KG1 (cell line): ENCODE results near the gene ATOH1.

Source experiments
- DNase-seq: peaks from one replicate; lab custom pipeline; 2025; lab: John Stamatoyannopoulos, UW

The ATOH1 gene

DNA sequence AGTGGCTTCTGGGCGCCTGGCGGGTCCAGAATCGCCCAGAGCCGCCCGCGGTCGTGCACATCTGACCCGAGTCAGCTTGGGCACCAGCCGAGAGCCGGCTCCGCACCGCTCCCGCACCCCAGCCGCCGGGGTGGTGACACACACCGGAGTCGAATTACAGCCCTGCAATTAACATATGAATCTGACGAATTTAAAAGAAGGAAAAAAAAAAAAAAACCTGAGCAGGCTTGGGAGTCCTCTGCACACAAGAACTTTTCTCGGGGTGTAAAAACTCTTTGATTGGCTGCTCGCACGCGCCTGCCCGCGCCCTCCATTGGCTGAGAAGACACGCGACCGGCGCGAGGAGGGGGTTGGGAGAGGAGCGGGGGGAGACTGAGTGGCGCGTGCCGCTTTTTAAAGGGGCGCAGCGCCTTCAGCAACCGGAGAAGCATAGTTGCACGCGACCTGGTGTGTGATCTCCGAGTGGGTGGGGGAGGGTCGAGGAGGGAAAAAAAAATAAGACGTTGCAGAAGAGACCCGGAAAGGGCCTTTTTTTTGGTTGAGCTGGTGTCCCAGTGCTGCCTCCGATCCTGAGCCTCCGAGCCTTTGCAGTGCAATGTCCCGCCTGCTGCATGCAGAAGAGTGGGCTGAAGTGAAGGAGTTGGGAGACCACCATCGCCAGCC, at the start of gene ATOH1:
TSS of gene ATOH1 (plus strand) at position 422 of the 663 bp plus-strand sequence. CDS start at position 596, 174 bp downstream.
- no peak for DNase-seq

DNA sequence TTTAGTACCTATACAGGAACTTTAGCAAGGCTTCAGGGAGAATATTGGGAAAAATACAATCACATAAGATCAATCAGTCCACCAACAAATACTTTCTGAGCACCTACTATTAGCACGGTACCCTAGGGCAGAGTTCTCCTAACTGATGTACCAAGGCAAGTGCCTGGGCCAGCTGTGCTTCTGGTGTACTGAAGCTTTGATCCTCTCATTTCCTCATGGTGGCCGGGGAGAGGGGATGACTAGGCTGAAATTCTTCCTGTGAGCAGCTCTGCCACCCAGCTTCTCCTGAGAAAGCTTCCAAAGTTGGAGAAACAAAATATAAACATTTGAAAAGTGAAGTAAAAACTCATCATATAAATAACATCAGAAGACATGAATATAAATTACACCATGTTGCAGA, 49.3 kb upstream of the ATOH1 start:
- DNase-seq, result no peak

GRCh38 chr4:93780080-93780479, 48.5 kb upstream of the ATOH1 start:
- DNase-seq, result no peak

DNA sequence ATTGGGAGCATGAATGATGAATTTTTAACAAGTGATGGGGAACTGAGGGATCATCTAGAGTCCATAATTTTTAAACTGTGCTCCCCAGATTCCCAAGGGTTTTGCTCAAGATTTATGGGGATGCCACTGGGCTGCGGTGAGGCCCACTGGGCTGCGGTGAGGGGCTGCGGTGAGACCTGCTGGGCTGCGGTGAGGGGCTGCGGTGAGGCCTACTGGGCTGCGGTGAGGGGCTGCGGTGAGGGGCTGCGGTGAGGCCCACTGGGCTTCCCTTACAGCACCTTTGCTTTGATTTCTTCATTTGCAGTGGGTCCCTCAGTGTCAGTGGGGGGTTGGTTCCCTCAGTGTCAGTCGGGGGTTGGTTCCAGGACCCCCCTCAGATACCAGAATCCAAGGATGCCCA, 47.4 kb upstream of the ATOH1 start:
- no peak for DNase-seq

GRCh38 chr4:93786149-93786548, 42.4 kb upstream of the ATOH1 start:
- DNase-seq, result no peak

DNA sequence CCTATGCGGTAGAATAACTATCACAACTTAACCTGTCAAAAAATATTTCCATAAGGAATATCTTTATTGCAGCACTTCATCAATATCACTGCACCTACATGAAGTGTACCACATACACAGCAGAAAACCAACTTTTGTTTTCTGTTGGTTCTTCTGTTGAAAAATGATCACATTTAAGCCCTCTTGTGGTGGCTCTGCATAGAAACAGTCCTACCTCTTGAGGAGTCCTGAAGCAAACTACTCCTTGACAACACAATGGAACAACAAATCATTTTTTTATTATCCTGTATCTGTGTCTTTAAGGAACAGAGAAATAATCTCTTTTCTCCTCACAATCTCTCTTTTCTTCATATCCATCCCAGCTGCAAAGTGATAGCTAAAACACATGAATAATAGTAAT, 39.8 kb upstream of the ATOH1 start:
- no peak for DNase-seq

- peak; percentile 56 for DNase-seq
These were observed 36.9 kb upstream of the ATOH1 start for GRCh38 chr4:93791570-93792195.

DNA sequence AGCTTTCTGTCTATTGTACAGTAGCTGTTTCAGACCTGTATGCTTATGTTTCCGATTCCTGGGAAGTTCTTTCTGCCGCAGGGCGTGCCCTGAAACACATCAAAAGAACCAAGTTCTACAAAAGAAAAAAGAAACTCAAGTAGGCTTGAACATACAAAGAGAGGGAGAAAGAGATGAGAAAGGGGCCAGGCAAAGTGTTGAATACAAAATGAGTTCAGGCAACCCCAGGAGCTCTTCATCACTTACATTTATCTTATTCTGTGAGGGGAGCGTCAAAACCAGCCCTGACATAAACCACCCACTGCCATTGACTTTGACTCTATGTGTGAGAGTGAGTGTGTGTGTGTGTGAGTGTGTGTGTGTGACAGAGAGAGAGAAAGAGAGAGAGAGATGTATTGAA, 26.5 kb upstream of the ATOH1 start:
- DNase-seq, result no peak

DNA sequence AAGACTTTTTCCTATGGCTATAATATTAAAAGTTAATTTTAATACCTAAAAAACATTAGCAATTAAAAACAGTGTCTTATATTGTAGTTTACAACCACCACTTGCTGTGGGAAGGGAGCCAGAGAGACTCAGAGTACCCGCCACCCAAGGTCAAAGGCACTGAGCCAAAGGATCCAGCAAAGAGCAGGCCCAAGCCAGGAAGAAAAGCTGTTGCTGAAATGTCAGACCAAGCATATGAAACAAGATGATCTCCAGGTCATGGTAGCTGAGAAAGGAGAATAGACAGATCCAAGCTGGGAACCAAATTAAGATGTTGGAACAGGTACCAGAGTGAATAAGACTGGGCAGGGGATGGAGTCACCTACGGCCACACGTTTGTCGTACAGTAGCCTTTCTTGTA, 18.8 kb upstream of the ATOH1 start:
- DNase-seq, result no peak

DNA sequence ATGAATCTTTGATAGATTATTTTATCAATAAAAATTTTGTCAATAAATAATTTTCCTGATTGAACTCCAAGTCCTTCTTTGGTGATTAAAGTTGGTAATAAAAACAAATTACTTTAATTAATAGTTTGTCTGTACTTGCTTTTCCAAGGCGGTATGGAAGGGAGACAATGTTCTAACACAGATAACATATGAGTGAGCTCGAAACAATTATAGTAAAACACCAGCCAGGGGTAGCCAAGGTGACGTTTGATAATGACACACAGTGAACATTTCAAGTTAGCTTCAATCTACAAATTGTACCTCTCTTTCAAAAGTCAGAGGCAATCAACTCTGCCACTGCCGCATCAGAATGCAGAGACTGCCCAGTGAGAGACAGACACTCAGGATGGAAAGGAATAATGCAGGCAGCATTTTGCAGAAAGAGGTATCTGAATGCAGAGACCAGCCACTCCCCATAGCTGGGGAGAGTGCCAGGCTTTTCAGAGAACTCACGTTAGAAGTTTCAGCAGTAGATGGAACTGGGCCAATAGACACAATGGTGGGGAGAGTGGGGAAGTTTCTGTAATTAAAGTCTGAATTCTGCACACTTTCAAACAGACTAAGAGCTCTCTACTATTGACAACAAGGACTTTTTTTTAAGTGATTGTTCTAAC, 18.1 kb upstream of the ATOH1 start:
- no peak for DNase-seq

GRCh38 chr4:93813092-93813491, 15.5 kb upstream of the ATOH1 start:
- DNase-seq, result no peak

DNA sequence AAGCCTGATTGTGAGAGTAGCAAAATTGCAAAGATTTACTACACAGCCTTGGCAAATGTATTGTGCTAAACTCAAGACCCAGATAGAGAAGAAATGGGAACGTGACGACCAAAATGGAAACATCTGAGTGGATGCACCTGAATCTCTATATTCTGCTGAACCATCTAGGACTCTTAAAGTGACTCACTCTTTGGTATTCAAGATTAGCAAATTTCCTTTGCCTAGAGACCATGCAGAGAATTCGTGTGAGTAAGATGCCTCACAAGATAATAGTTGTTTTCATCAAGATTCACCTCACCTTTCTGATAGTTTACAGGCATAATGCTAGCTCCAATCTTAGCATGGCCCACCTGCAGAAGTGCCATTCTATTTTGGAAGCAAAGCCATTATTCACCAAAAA, 14.4 kb upstream of the ATOH1 start:
- no peak for DNase-seq

DNA sequence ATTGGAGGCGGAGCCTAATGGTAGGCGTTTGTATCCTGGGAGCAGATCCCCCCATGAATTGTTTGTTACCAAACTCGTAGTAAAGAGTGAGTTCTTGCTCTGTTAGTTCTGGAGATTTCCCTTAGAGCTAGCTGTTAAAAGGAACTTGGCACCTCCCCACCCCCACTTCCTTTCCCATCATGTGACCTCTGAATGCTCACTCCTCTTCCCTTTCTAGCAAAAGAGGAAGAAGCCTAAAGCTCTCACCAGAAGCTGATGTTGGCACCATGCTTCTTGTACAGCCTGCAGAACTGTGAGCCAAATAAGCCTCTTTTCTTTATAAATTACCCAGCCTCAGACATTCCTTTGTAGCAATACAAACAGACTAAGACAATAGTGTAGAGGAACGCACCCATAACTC, 13.8 kb upstream of the ATOH1 start:
- peak; percentile 80 for DNase-seq

- DNase-seq, result no peak
These were observed 2.9 kb upstream of the ATOH1 start for GRCh38 chr4:93825551-93826216.

GRCh38 chr4:93827272-93827947, 1.1 kb upstream of the ATOH1 start:
- no peak for DNase-seq

DNA sequence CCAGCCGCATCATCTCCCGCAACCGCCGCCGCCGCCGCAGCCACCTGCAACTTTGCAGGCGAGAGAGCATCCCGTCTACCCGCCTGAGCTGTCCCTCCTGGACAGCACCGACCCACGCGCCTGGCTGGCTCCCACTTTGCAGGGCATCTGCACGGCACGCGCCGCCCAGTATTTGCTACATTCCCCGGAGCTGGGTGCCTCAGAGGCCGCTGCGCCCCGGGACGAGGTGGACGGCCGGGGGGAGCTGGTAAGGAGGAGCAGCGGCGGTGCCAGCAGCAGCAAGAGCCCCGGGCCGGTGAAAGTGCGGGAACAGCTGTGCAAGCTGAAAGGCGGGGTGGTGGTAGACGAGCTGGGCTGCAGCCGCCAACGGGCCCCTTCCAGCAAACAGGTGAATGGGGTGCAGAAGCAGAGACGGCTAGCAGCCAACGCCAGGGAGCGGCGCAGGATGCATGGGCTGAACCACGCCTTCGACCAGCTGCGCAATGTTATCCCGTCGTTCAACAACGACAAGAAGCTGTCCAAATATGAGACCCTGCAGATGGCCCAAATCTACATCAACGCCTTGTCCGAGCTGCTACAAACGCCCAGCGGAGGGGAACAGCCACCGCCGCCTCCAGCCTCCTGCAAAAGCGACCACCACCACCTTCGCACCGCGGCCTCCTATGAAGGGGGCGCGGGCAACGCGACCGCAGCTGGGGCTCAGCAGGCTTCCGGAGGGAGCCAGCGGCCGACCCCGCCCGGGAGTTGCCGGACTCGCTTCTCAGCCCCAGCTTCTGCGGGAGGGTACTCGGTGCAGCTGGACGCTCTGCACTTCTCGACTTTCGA, 654 bp downstream of the ATOH1 start:
- DNase-seq, result no peak

- DNase-seq, result no peak
These were observed 1.5 kb downstream of the ATOH1 start for GRCh38 chr4:93829820-93830687.

DNA sequence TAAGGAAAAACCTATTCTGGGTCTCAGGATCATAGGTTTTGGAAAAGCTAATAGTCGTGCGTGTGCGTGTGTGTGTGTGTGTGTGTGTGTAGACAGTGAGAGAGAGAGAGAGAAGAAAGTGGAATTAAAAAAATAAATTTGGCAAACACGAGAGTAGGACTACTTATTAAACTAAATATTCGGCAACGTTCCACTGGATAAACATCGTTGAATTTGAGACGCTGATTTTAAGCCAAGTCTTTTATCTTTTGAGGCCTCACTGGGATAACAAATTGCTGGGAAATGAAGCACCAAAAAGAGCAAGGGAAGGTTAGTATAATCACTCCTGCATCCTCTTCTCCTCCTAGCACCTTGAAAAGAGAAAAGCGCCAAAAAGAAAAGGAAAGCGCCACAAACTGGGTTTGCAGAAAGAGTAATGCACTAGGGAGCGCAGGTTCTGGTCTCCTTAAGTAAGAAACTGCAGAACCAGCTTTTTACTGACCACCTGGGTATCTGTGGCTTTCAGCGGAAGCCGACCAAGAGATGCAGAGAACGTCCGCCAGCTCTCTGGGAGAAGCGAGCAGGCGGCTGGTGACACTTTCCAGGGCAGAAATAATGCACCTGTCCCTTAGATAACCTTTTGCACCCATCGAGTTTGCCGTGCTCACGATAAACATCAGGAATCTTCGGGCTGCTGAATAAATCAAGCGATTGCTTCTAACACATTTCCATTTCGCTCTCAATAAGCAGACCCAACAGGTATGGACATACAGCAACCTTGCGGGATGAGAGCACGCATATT, 3.4 kb downstream of the ATOH1 start:
- DNase-seq, result no peak

DNA sequence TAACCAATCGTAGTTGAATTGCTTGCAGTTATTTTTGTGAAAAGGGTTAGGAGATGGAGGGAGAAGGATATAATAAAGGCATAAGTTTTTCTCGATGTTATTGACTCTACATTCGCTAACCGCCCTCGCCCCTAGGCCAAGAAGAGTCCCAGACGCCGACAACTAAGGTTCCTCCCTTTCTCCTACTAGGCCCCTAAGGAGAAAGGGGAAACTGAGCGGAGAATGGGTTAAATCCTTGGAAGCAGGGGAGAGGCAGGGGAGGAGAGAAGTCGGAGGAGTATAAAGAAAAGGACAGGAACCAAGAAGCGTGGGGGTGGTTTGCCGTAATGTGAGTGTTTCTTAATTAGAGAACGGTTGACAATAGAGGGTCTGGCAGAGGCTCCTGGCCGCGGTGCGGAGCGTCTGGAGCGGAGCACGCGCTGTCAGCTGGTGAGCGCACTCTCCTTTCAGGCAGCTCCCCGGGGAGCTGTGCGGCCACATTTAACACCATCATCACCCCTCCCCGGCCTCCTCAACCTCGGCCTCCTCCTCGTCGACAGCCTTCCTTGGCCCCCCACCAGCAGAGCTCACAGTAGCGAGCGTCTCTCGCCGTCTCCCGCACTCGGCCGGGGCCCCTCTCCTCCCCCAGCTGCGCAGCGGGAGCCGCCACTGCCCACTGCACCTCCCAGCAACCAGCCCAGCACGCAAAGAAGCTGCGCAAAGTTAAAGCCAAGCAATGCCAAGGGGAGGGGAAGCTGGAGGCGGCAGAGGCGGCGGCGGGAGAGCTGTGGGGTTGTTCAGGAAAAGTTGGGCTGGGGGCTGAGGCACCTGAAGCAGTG, 5.9 kb downstream of the ATOH1 start:
- no peak for DNase-seq
